ENCODE measurements around the gene TMEM80. TPM values are rescaled to one million over a fixed set of nuclear protein-coding genes. Genes with fewer than 3 reads are reported as not detected.

The TMEM80 gene
- total RNA-seq, 2 donors from 2014 or later, result 18.4 to 36.6 TPM

GRCh38 chr11:722346-722811 is 26.8 kb downstream of the TMEM80 start:
- no peak overlapping the region for H3K9ac ChIP-seq (ENCODE audit: low read depth in 2 of 2, low read length in 2 of 2)
- intact Hi-C loops (cut with DNase I), result loop anchor here (10.0 kb wide), 1 partner anchor 168 kb away; no protein-coding TSS in a partner anchor
- no peaks in the 10 kb centered on the region for H3K36me3 ChIP-seq
- TF ChIP-seq, protein P1, sequence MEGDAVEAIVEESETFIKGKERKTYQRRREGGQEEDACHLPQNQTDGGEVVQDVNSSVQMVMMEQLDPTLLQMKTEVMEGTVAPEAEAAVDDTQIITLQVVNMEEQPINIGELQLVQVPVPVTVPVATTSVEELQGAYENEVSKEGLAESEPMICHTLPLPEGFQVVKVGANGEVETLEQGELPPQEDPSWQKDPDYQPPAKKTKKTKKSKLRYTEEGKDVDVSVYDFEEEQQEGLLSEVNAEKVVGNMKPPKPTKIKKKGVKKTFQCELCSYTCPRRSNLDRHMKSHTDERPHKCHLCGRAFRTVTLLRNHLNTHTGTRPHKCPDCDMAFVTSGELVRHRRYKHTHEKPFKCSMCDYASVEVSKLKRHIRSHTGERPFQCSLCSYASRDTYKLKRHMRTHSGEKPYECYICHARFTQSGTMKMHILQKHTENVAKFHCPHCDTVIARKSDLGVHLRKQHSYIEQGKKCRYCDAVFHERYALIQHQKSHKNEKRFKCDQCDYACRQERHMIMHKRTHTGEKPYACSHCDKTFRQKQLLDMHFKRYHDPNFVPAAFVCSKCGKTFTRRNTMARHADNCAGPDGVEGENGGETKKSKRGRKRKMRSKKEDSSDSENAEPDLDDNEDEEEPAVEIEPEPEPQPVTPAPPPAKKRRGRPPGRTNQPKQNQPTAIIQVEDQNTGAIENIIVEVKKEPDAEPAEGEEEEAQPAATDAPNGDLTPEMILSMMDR (IDR thresholded peaks at IDR 0.05), result no peak
- no peak overlapping the region for H3K4me3 ChIP-seq
- H3K4me1 ChIP-seq, result peaks cover 36% of the 10 kb centered on the region
- no peak for DNase-seq
- H3K27ac ChIP-seq, result no peak overlapping the region
- no peaks in the 10 kb centered on the region for H3K9me3 ChIP-seq
- peaks cover 5% of the 10 kb centered on the region for H3K27me3 ChIP-seq

- Histone ChIP-seq H3K4me1 (peaks cover 45% of the 10 kb centered on the region), H3K36me3 (no peaks in the 10 kb centered on the region), H3K4me3 (no peak overlapping the region), H3K27me3 (peaks cover 5% of the 10 kb centered on the region), H3K27ac (no peak overlapping the region), H3K9me3 (no peaks in the 10 kb centered on the region), H3K9ac (ENCODE audit: low read depth in 2 of 2, low read length in 2 of 2) (no peak overlapping the region)
- intact Hi-C loops (cut with DNase I), result loop anchor here (10.0 kb wide), 1 partner anchor 169 kb away; no protein-coding TSS in a partner anchor
- DNase-seq, result peak; percentile 62
- TF ChIP-seq, protein P1 (IDR thresholded peaks at IDR 0.05), result peak; percentile 51
Measured at GRCh38 chr11:723120-723883, 27.7 kb downstream of the TMEM80 start.

DNA sequence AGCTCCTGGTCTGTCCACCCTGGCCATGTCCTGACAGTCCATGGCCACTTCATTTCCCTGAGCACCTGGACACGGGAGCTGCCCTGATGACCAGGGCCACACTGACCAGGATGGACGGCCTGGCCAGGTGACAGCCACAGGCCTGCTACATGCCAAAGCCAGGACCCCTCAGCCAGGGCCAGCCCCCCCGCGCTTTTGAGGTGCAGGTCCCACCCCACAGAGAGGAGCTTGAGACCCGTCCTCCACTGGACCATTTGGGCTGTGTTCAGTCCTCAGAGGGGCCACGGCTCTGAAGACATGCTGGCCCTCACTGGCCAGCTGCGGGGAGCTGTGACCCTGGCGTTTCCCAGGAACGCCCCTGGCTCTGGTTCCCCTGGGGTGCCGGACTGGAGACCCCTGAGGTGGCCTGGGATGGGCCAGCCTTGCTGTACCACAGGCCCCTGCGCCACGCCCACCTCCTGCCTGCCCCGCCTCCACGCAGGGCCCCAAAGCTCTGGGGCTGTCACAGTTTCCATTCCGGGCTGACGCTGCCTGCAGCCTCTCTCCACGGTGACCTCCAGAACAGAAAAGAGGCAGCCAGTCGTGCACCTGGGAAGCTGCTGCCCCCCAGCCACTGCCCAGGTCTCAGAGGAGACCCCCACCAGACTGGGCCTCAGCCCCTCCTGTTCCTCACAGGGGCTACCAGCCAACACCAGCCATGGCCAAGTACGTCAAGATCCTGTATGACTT is 28.6 kb downstream of the TMEM80 start:
- H3K4me1 ChIP-seq, result peaks cover 47% of the 10 kb centered on the region
- H3K36me3 ChIP-seq, result no peaks in the 10 kb centered on the region
- no peaks in the 10 kb centered on the region for H3K9me3 ChIP-seq
- peaks cover 5% of the 10 kb centered on the region for H3K27me3 ChIP-seq
- no peak overlapping the region for H3K27ac ChIP-seq
- DNase-seq, result peak; percentile 22
- no peak overlapping the region for H3K4me3 ChIP-seq
- TF ChIP-seq, protein P1 (IDR thresholded peaks at IDR 0.05), result no peak
- intact Hi-C loops (cut with DNase I), result loop anchor here (10.0 kb wide), 1 partner anchor 169 kb away; no protein-coding TSS in a partner anchor
- no peak overlapping the region for H3K9ac ChIP-seq (ENCODE audit: low read depth in 2 of 2, low read length in 2 of 2)

- Histone ChIP-seq H3K9ac (ENCODE audit: low read depth in 2 of 2, low read length in 2 of 2) (no peak overlapping the region), H3K9me3 (no peaks in the 10 kb centered on the region), H3K36me3 (no peaks in the 10 kb centered on the region), H3K27ac (no peak overlapping the region), H3K4me1 (peaks cover 47% of the 10 kb centered on the region), H3K27me3 (peaks cover 5% of the 10 kb centered on the region), H3K4me3 (no peak overlapping the region)
- TF ChIP-seq, protein P1 (IDR thresholded peaks at IDR 0.05), result no peak
- DNase-seq, result no peak
- intact Hi-C loops (cut with DNase I), result loop anchor here (5.0 to 10.0 kb wide), 2 partner anchors 63 to 170 kb away; no protein-coding TSS in a partner anchor
Measured at GRCh38 chr11:724778-725386, 29.3 kb downstream of the TMEM80 start.

DNA sequence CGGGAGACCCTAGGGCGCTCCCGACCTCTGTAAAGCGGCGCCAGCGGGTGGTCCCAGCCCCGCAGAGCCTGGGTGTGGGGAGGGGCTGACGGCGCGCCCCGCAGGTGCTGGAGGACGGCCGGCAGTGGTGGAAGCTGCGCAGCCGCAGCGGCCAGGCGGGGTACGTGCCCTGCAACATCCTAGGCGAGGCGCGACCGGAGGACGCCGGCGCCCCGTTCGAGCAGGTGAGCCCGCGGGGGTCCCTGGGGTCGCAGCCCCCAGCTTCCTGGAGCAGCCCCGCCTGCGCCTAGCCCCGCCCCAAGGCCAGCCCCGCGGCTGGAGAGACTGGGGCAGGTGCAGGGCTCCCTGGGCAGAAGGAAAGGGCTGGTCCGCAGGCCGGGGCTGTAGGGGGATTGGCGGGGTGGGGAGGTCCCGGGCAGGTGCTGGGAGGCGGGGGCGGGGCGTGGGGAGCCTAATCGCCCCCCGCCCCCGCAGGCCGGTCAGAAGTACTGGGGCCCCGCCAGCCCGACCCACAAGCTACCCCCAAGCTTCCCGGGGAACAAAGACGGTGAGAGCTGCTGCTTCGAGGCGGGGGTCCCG is 30.1 kb downstream of the TMEM80 start:
- Histone ChIP-seq H3K27ac (peak overlapping the region; percentile 67), H3K4me3 (peak overlapping the region; percentile 26), H3K4me1 (peaks cover 41% of the 10 kb centered on the region), H3K36me3 (no peaks in the 10 kb centered on the region), H3K9me3 (no peaks in the 10 kb centered on the region), H3K27me3 (peaks cover 5% of the 10 kb centered on the region), H3K9ac (ENCODE audit: low read depth in 2 of 2, low read length in 2 of 2) (no peak overlapping the region)
- TF ChIP-seq, protein P1 (IDR thresholded peaks at IDR 0.05), result no peak
- DNase-seq, result peak; percentile 40
- intact Hi-C loops (cut with DNase I), result loop anchor here (5.0 to 10.0 kb wide), 2 partner anchors 63 to 171 kb away; no protein-coding TSS in a partner anchor
